ENCODE results near the gene EFHC1.

EFHC1 gene

DNA sequence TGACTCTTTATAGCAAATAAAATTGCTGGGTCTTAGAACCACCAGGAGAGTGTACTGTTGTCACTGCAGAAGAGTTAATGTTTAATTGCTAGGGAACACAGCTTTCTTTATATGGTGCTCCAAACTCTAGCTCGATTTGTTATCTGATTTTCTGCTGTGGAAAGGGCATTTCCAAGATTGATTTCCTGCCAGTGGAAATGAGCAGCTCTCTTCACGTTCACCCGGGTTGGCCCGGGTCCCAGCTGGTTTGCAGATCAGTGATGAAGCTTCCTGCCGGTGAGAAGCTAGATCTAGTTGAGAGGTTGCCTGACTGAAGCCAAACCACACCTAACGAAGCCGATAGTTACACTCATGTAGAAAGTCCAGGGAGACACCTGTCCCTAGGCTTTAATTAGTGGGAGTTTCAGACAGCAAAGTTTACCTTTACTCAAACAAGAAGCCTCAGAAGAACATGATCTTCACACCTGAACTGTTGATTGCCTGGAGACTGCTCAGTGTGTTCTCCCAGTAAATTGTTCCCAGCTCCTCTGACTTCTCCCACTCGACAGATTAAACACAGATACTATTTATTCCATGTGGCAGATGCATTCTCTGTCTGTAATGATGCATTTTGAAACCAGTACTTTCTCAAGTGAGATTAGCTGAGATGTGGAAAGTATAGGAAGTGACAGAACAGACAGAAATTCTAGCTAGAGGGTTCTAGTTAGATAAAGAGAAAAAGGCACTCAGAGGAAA is 30.3 kb upstream of the EFHC1 start:
- DNase-seq (ENCODE audit: extremely low read depth, low read depth): no peak
- no peak for TF ChIP-seq CTCF (IDR thresholded peaks at IDR 0.05; ENCODE audit: low read depth, low read length, missing control alignments)
- H3K4me3 ChIP-seq (replicated peaks; ENCODE audit: low read depth, low read length): no peak overlapping the region

DNA sequence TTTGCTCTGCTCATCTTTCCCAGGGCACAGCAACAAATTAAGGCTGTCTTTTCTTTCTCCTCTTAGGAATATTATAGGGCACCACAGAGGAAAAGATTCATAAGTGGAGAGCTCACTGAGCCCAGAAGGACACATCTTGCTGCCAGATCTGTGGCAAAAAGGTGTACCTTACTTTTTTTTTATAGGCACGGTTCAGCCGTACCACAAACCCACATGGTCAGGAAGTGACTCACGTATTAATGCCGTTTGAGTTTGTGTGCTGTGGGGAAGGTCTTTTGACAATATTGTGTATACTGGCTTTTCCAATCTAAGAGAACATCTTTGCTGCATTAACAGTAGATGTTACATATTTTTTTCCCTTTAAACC is 29.8 kb upstream of the EFHC1 start:
- no peak overlapping the region for H3K4me3 ChIP-seq (replicated peaks; ENCODE audit: low read depth, low read length)
- DNase-seq (ENCODE audit: extremely low read depth, low read depth): peak; percentile 85
- no peak for TF ChIP-seq CTCF (IDR thresholded peaks at IDR 0.05; ENCODE audit: low read depth, low read length, missing control alignments)

GRCh38 chr6:52391599-52391998 is 28.5 kb upstream of the EFHC1 start:
- TF ChIP-seq CTCF (IDR thresholded peaks at IDR 0.05; ENCODE audit: low read depth, low read length, missing control alignments): no peak
- H3K4me3 ChIP-seq (replicated peaks; ENCODE audit: low read depth, low read length): no peak overlapping the region
- no peak for DNase-seq (ENCODE audit: extremely low read depth, low read depth)

DNA sequence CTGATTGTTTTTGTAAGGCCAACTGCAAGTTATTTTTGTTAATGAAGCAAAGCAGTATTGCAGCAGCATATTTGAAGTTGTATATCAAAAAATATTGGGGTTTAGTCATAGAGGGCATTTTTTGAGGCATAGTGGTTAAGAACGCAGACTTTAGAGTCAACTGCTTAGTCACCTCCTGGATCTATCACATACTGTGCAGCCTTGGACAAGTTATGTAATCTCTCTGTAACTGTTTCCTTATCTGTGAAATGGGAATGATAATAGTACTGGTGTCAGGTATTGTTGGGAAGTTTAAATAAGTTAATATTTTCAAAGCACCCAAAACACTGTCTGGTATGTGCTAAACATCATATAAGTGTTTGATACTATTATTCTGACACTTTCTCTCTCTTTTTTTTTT is 27.2 kb upstream of the EFHC1 start:
- TF ChIP-seq CTCF (IDR thresholded peaks at IDR 0.05; ENCODE audit: low read depth, low read length, missing control alignments): no peak
- H3K4me3 ChIP-seq (replicated peaks; ENCODE audit: low read depth, low read length): no peak overlapping the region
- no peak for DNase-seq (ENCODE audit: extremely low read depth, low read depth)

DNA sequence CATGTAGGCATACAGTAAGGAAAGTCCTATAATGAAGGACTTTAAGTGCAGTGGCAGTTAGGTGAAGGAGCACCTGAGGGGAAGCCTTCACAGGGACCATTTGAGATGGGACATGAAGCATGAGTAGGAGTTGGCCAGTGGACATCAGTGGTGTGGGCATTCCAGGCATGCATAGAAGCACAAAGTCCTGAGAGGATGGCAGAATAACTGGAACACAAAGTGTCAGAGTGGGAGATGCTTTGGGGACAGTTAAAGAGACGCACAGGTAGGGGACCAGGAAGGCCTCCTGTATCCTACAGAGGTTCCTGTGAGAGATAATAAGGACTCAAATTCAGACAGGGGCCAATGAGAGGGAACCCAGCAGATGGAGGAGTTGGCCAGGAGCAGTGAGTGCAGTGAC is 26.4 kb upstream of the EFHC1 start:
- no peak for DNase-seq (ENCODE audit: extremely low read depth, low read depth)
- no peak overlapping the region for H3K4me3 ChIP-seq (replicated peaks; ENCODE audit: low read depth, low read length)
- no peak for TF ChIP-seq CTCF (IDR thresholded peaks at IDR 0.05; ENCODE audit: low read depth, low read length, missing control alignments)

GRCh38 chr6:52394251-52394666 is 25.9 kb upstream of the EFHC1 start:
- no peak for DNase-seq (ENCODE audit: extremely low read depth, low read depth)
- no peak overlapping the region for H3K4me3 ChIP-seq (replicated peaks; ENCODE audit: low read depth, low read length)
- TF ChIP-seq CTCF (IDR thresholded peaks at IDR 0.05; ENCODE audit: low read depth, low read length, missing control alignments): no peak

DNA sequence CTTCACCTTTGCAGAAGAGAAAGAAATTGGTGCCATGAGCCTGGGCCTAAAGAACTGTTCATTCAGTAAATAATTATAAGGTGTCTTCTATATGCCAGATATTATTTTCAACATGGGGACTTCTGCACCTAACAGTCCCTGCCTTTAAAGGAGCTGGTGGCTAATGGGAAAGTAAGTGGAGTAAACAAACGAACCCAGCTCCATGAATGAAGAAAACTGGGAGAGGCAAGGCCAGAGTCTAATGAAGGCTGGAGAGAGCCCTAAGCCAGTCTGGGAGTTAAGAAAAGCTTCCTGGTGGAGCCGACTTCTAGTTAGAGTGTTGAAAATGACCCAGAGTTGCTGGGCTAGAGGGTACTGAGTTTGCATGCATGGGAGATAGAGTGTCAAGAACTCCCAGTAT is 24.2 kb upstream of the EFHC1 start:
- no peak for DNase-seq (ENCODE audit: extremely low read depth, low read depth)
- no peak for TF ChIP-seq CTCF (IDR thresholded peaks at IDR 0.05; ENCODE audit: low read depth, low read length, missing control alignments)

More for the DNA sequence above, 24.2 kb upstream of the EFHC1 start:
- H3K4me3 ChIP-seq (replicated peaks; ENCODE audit: low read depth, low read length): no peak overlapping the region

Data from HFF-Myc (cell line).